Measurements from ENCODE around the gene SLC6A3. TPM values are rescaled to one million over a fixed set of nuclear protein-coding genes. Genes with fewer than 3 reads are reported as not detected.

SLC6A3 gene
- total RNA-seq, 2 experiments from 2014 or later, result not detected

GRCh38 chr5:1400936-1401335 lies 44.3 kb downstream of the SLC6A3 start:
- H3K4me3 Mint-ChIP-seq, result no peak overlapping the region
- H3K4me1 Mint-ChIP-seq (ENCODE audit: low read depth), result no peaks in the 10 kb centered on the region
- POLR2A ChIA-PET, result no interaction called here
- intact Hi-C loops (cut with micrococcal nuclease), result no loop called here
- peaks cover 1% of the 10 kb centered on the region for H3K9me3 Mint-ChIP-seq
- ATAC-seq (no peak), DNase-seq (no peak)
- peaks cover 12% of the 10 kb centered on the region for H3K27me3 Mint-ChIP-seq
- H3K36me3 Mint-ChIP-seq (ENCODE audit: low read depth), result no peaks in the 10 kb centered on the region
- no peak for TF ChIP-seq CTCF (IDR thresholded peaks at IDR 0.05)
- no peak overlapping the region for H3K27ac Mint-ChIP-seq
- CTCF ChIA-PET, result no interaction called here

- no peak for ATAC-seq
- H3K9me3 Mint-ChIP-seq, result peaks cover 1% of the 10 kb centered on the region
These were observed 44.9 kb downstream of the SLC6A3 start for GRCh38 chr5:1400211-1400855.

GRCh38 chr5:1399737-1400136 lies 45.5 kb downstream of the SLC6A3 start:
- Mint-ChIP-seq H3K4me1 (ENCODE audit: low read depth) (no peaks in the 10 kb centered on the region), H3K27ac (no peak overlapping the region), H3K36me3 (ENCODE audit: low read depth) (no peaks in the 10 kb centered on the region), H3K9me3 (peaks cover 1% of the 10 kb centered on the region), H3K27me3 (peaks cover 16% of the 10 kb centered on the region), H3K4me3 (no peak overlapping the region)
- CTCF ChIA-PET, result no interaction called here
- DNase-seq (no peak), ATAC-seq (no peak)
- intact Hi-C loops (cut with micrococcal nuclease), result no loop called here
- no peak for TF ChIP-seq CTCF (IDR thresholded peaks at IDR 0.05)
- POLR2A ChIA-PET, result interaction anchor here (0.7 kb wide), 1 partner anchor 476 kb away, joined by 3 read pairs; no protein-coding TSS in a partner anchor

More at GRCh38 chr5:1400211-1400855, 44.9 kb downstream of the SLC6A3 start:
- ChIA-PET POLR2A (interaction anchor here (0.7 kb wide), 1 partner anchor 477 kb away, joined by 3 read pairs; no protein-coding TSS in a partner anchor), CTCF (no interaction called here)
- intact Hi-C loops (cut with micrococcal nuclease), result no loop called here
- TF ChIP-seq CTCF (IDR thresholded peaks at IDR 0.05), result no peak
- H3K27ac Mint-ChIP-seq, result no peak overlapping the region
- no peaks in the 10 kb centered on the region for H3K4me1 Mint-ChIP-seq (ENCODE audit: low read depth)
- H3K4me3 Mint-ChIP-seq, result no peak overlapping the region
- peaks cover 14% of the 10 kb centered on the region for H3K27me3 Mint-ChIP-seq
- no peak for DNase-seq
- H3K36me3 Mint-ChIP-seq (ENCODE audit: low read depth), result no peaks in the 10 kb centered on the region

GRCh38 chr5:1396293-1396816 lies 48.9 kb downstream of the SLC6A3 start:
- intact Hi-C loops (cut with micrococcal nuclease), result no loop called here
- Mint-ChIP-seq H3K9me3 (peaks cover 1% of the 10 kb centered on the region), H3K4me3 (no peak overlapping the region), H3K27me3 (peaks cover 22% of the 10 kb centered on the region), H3K36me3 (ENCODE audit: low read depth) (no peaks in the 10 kb centered on the region), H3K27ac (no peak overlapping the region), H3K4me1 (ENCODE audit: low read depth) (no peaks in the 10 kb centered on the region)
- ATAC-seq, result no peak
- ChIA-PET POLR2A (no interaction called here), CTCF (interaction anchor here (1.2 kb wide), 1 partner anchor 249 kb away, joined by 4 read pairs; no protein-coding TSS in a partner anchor)
- DNase-seq, result no peak
- TF ChIP-seq CTCF (IDR thresholded peaks at IDR 0.05), result no peak
